Melanocyte of skin (primary cell): ENCODE measurements around the gene ZFP42. TPM values are rescaled to one million over a fixed set of nuclear protein-coding genes. Genes with fewer than 3 reads are reported as not detected.

Source experiments
- total RNA-seq, 2 donors: library from RNA; depleted of rRNA; stranded (reverse); fragments of >200 nt; gene quantifications; 2 replicates each; pipeline ENCODE4 v1.2.3, GENCODE V29; 2012

Gene ZFP42
- under 1 TPM; 0.67 to 0.69 TPM for total RNA-seq

GRCh38 chr4:187995322-187996207 lies at the start of gene ZFP42:
ZFP42 (plus strand) TSS chr4:187995771; CDS start chr4:188002808, 7,037 bp downstream.

Other genes starting within 250 kb of the ZFP42 start
- gene TRIML2, start 113.8 kb downstream of the ZFP42 start, total RNA-seq = not detected
- gene TRIML1, start 143.7 kb downstream of the ZFP42 start, total RNA-seq = not detected